ENCODE measurements around the gene KDM4B. TPM values are rescaled to one million over a fixed set of nuclear protein-coding genes. Genes with fewer than 3 reads are reported as not detected.

KDM4B gene
- total and polyA plus RNA-seq, 4 donors: 3.2 to 19.7 (median 12.9) TPM

DNA sequence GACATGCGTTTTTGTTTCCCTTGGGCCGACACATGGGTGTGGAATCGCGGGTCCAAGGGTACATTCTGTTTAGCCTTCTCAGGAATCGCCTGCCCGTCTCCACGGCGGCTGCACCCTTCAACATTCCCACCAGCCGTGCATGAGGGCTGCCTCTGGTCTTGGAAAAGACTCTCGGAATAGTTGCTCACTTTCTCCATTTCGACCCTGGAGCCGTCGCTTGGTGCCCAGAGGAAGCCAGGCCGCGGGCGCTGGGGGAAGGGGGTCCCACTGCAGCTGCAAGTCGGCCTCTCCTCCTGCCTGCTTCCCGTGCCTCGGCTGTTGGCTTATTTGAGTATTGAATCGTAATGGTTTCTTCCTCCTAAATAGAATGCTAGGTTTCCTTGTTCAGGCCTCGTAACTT, 51.5 kb downstream of the KDM4B start:
- Histone ChIP-seq H3K9ac (ENCODE audit: low read depth in 1 of 2, low read length in 2 of 2) (no peak overlapping the region), H3K27ac (ENCODE audit: low read depth in 1 of 2, low read length in 2 of 2) (no peak overlapping the region), H3K9me3 (ENCODE audit: control insufficient read depth in 4 of 4, low read length in 3 of 4) (no peaks in the 10 kb centered on the region), H3K36me3 (ENCODE audit: control insufficient read depth in 4 of 4, insufficient read depth in 3 of 4, low read depth in 1 of 4, low read length in 3 of 4) (peaks cover 3 to 23% (median 5%) of the 10 kb centered on the region in 4 donors), H3K27me3 (ENCODE audit: control insufficient read depth in 4 of 4, insufficient read depth in 4 of 4, low read length in 3 of 4) (no peaks in the 10 kb centered on the region), H3K4me1 (ENCODE audit: control insufficient read depth in 4 of 4, insufficient read depth in 4 of 4, low read length in 3 of 4) (peaks cover 0 to 1% (median 0%) of the 10 kb centered on the region in 4 donors), H3K4me3 (ENCODE audit: low read depth in 1 of 3, low read length in 3 of 3) (no peak overlapping the region)
- no peak for TF ChIP-seq RAD21 (IDR thresholded peaks at IDR 0.05)
- TF ChIP-seq, protein P1, sequence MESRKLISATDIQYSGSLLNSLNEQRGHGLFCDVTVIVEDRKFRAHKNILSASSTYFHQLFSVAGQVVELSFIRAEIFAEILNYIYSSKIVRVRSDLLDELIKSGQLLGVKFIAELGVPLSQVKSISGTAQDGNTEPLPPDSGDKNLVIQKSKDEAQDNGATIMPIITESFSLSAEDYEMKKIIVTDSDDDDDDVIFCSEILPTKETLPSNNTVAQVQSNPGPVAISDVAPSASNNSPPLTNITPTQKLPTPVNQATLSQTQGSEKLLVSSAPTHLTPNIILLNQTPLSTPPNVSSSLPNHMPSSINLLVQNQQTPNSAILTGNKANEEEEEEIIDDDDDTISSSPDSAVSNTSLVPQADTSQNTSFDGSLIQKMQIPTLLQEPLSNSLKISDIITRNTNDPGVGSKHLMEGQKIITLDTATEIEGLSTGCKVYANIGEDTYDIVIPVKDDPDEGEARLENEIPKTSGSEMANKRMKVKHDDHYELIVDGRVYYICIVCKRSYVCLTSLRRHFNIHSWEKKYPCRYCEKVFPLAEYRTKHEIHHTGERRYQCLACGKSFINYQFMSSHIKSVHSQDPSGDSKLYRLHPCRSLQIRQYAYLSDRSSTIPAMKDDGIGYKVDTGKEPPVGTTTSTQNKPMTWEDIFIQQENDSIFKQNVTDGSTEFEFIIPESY (IDR thresholded peaks at IDR 0.05): no peak
- 94% methylated on average over 21 of the region's 21 CpGs for WGBS
- no peak for DNase-seq (ENCODE audit: low spot score)

DNA sequence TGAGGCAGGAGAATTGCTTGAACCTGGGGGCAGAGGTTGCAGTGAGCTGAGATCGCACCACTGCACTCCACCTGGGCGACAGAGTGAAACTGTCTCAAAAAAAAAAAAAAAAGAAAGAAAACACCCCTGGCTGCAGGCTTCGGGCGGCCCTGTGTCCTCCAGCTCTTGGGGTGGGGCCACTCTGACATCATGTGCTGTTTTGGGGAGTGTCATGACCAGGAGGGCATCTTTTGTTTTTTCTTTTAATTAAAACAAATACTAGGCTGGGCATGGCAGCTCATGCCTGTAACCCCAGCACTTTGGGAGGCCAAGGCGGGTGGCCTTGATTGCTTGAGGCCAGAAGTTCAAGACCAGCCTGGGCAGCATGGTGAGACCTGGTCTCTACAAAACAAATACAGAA, 52.1 kb downstream of the KDM4B start:
- Histone ChIP-seq H3K9me3 (ENCODE audit: control insufficient read depth in 4 of 4, low read length in 3 of 4) (no peaks in the 10 kb centered on the region), H3K4me3 (ENCODE audit: low read depth in 1 of 3, low read length in 3 of 3) (no peak overlapping the region), H3K9ac (ENCODE audit: low read depth in 1 of 2, low read length in 2 of 2) (no peak overlapping the region), H3K36me3 (ENCODE audit: control insufficient read depth in 4 of 4, insufficient read depth in 3 of 4, low read depth in 1 of 4, low read length in 3 of 4) (peaks cover 3 to 22% (median 5%) of the 10 kb centered on the region in 4 donors), H3K27ac (ENCODE audit: low read depth in 1 of 2, low read length in 2 of 2) (no peak overlapping the region), H3K27me3 (ENCODE audit: control insufficient read depth in 4 of 4, insufficient read depth in 4 of 4, low read length in 3 of 4) (no peaks in the 10 kb centered on the region), H3K4me1 (ENCODE audit: control insufficient read depth in 4 of 4, insufficient read depth in 4 of 4, low read length in 3 of 4) (peaks cover 0 to 1% (median 0%) of the 10 kb centered on the region in 4 donors)
- DNase-seq (ENCODE audit: low spot score): no peak
- TF ChIP-seq NR2F2 (IDR thresholded peaks at IDR 0.05): no peak
- TF ChIP-seq, protein P2, sequence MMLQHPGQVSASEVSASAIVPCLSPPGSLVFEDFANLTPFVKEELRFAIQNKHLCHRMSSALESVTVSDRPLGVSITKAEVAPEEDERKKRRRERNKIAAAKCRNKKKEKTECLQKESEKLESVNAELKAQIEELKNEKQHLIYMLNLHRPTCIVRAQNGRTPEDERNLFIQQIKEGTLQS (IDR thresholded peaks at IDR 0.05): no peak
- TF ChIP-seq EGR1 (IDR thresholded peaks at IDR 0.05; ENCODE audit: low read depth in 2 of 2): no peak
- no peak for TF ChIP-seq FOXA2 (IDR thresholded peaks at IDR 0.05)
- TF ChIP-seq SP1 (IDR thresholded peaks at IDR 0.05): no peak
- TF ChIP-seq RXRA (IDR thresholded peaks at IDR 0.05): no peak
- TF ChIP-seq TAF1 (conservative IDR thresholded peaks at IDR 0.05): no peak
- TF ChIP-seq JUND (IDR thresholded peaks at IDR 0.05): no peak
- TF ChIP-seq, protein P3, sequence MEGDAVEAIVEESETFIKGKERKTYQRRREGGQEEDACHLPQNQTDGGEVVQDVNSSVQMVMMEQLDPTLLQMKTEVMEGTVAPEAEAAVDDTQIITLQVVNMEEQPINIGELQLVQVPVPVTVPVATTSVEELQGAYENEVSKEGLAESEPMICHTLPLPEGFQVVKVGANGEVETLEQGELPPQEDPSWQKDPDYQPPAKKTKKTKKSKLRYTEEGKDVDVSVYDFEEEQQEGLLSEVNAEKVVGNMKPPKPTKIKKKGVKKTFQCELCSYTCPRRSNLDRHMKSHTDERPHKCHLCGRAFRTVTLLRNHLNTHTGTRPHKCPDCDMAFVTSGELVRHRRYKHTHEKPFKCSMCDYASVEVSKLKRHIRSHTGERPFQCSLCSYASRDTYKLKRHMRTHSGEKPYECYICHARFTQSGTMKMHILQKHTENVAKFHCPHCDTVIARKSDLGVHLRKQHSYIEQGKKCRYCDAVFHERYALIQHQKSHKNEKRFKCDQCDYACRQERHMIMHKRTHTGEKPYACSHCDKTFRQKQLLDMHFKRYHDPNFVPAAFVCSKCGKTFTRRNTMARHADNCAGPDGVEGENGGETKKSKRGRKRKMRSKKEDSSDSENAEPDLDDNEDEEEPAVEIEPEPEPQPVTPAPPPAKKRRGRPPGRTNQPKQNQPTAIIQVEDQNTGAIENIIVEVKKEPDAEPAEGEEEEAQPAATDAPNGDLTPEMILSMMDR (IDR thresholded peaks at IDR 0.05; ENCODE audit: low read depth, low read length, missing input control): no peak
- TF ChIP-seq HNF4A (conservative IDR thresholded peaks at IDR 0.05): no peak
- TF ChIP-seq, protein P4, sequence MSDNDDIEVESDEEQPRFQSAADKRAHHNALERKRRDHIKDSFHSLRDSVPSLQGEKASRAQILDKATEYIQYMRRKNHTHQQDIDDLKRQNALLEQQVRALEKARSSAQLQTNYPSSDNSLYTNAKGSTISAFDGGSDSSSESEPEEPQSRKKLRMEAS (IDR thresholded peaks at IDR 0.05): no peak
- TF ChIP-seq YY1 (IDR thresholded peaks at IDR 0.05): no peak
- no peak for TF ChIP-seq GABPA (IDR thresholded peaks at IDR 0.05 in 1 of 2, conservative IDR thresholded peaks at IDR 0.05 in 1 of 2)
- TF ChIP-seq RAD21 (IDR thresholded peaks at IDR 0.05): no peak
- 88% methylated on average over 5 of the region's 5 CpGs for WGBS
